ENCODE results near the gene TRIM9.

The TRIM9 gene

DNA sequence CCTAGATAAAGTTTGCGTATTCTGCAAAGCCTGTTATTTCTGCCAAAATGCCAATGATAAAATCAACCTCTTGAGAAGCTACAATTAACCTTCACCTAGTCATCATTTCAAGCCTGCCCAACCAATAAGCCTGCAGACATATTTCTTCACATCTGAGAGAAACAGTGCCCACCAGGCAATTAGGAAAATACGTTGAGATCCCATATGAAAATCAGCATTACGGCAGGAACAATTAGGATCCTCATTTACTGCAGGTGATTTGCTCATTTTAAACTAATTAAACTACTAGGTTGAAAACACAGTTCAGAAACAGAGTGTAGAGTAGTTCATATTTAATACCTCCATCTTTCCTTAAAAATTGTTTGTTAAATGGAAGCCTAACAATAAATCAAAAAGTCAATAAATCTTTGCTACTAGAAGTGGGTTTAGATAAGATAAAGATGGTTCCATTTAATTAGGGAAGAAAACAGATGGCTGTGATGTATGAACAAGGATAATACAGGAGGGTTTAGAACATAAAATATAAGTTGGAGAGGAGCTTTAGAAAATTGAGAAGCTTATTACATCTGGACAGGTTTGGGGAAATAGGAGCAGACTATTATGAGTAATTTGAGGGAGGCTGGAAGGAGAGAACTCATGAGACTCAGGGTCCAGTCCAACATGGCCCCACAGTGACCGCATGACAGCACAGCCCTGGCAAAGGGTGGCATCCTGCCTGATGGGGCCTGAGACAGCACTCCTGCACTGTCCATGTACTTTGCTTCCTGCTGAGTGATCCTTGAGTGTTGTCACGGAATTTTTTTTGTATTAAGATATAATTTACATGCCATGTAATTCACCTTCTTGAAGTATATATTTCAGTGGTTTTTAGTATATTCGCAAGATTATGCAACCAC, 123.8 kb downstream of the TRIM9 start:
- H3K4me3 ChIP-seq (ENCODE audit: low read depth, low read length): no peak overlapping the region
- TF ChIP-seq, protein P1, sequence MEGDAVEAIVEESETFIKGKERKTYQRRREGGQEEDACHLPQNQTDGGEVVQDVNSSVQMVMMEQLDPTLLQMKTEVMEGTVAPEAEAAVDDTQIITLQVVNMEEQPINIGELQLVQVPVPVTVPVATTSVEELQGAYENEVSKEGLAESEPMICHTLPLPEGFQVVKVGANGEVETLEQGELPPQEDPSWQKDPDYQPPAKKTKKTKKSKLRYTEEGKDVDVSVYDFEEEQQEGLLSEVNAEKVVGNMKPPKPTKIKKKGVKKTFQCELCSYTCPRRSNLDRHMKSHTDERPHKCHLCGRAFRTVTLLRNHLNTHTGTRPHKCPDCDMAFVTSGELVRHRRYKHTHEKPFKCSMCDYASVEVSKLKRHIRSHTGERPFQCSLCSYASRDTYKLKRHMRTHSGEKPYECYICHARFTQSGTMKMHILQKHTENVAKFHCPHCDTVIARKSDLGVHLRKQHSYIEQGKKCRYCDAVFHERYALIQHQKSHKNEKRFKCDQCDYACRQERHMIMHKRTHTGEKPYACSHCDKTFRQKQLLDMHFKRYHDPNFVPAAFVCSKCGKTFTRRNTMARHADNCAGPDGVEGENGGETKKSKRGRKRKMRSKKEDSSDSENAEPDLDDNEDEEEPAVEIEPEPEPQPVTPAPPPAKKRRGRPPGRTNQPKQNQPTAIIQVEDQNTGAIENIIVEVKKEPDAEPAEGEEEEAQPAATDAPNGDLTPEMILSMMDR (IDR thresholded peaks at IDR 0.05; ENCODE audit: borderline replicate concordance, insufficient read depth, low read depth, low read length): no peak

DNA sequence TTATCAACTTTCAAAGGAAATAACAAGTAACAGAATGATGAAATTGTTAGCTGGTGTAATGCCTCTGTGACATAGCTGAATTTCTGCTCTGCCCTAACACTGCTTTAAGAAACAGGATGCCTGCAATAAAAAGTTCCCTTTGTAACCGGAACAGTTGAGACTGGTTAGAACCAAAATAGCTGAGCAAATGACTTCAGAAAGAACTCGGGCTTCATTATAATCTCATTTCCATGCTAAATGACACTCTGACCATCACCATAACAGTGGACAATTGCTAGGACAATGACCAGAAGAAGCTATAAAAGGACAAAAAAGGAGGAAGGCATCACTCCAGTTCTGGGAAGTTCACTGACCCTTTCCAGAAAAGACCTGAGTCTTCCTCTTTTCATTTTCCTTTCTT, 127.1 kb downstream of the TRIM9 start:
- no peak overlapping the region for H3K4me3 ChIP-seq (ENCODE audit: low read depth, low read length)
- TF ChIP-seq, protein P1 (IDR thresholded peaks at IDR 0.05; ENCODE audit: borderline replicate concordance, insufficient read depth, low read depth, low read length): no peak

DNA sequence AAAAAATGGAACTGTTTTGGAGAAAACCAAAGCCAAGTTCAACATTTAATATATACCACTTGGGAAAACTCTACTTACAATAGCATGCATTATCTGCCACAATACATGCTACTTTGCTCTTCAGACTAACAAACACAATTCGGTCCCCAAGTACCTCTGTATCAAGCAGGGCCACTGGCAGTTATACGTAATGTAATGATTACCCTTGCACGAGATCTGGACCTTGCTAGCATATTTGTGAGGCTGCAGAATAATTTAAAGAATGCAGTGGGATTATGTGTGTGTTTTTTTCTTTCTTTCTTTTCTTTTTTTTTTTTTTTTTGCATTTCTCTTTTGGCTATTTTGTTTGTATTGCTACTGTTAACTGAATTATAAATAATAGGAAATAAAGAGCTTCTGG, 127.8 kb downstream of the TRIM9 start:
- TF ChIP-seq, protein P1 (IDR thresholded peaks at IDR 0.05; ENCODE audit: borderline replicate concordance, insufficient read depth, low read depth, low read length): no peak
- no peak overlapping the region for H3K4me3 ChIP-seq (ENCODE audit: low read depth, low read length)

DNA sequence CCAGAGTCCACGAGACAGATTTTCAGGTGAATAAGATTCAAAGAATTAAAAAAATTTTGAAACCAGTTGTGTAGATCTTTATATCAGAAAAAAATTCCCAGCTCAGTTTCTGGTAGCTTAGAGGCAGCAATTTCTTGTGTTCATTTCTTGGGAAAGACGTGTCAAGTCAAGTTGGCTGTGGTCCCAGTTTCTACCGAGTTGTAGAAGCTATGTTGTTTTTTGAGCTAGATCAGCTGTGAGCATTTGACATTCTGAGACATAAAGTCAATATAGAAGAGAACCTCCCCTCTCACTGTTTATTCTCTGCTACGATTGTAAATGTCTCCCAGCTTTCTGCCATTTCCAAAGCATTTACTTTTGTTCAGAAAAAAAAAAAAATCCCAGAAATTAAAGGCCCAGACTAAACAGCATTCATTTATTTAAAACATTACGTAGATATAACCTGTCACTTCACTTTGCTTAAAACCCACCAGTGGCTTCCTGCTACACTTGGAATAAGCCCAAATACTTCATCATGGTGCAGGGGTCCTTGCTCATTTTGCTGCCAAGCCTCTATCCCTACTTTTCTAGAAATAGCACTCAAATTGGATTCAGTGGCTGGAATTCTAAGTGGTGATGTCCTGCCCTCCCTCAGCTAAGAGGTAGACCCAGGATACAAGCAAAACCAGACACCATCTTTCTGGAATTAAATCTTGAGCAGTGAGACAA, 130.1 kb downstream of the TRIM9 start:
- H3K4me3 ChIP-seq (ENCODE audit: low read depth, low read length): no peak overlapping the region
- TF ChIP-seq, protein P1 (IDR thresholded peaks at IDR 0.05; ENCODE audit: borderline replicate concordance, insufficient read depth, low read depth, low read length): no peak

DNA sequence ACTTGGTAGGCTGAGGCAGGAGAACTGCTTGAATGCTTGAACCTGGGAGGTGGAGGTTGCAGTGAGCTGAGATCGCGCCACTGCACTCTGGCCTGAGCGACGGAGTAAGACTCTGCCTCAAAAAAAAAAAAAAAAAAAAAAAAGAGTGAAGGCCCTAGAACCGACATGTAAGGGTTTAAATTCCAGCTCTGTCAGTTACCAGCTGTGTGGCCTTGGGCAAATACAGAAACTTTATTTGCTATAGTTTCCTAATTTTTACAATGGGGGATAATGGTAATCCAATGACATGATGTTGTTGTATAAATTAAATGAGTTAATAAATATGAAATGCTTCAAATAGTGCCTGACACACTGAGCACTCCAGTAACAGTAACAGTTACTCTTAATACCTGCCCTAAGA, 131.0 kb downstream of the TRIM9 start:
- no peak overlapping the region for H3K4me3 ChIP-seq (ENCODE audit: low read depth, low read length)
- TF ChIP-seq, protein P1 (IDR thresholded peaks at IDR 0.05; ENCODE audit: borderline replicate concordance, insufficient read depth, low read depth, low read length): no peak

DNA sequence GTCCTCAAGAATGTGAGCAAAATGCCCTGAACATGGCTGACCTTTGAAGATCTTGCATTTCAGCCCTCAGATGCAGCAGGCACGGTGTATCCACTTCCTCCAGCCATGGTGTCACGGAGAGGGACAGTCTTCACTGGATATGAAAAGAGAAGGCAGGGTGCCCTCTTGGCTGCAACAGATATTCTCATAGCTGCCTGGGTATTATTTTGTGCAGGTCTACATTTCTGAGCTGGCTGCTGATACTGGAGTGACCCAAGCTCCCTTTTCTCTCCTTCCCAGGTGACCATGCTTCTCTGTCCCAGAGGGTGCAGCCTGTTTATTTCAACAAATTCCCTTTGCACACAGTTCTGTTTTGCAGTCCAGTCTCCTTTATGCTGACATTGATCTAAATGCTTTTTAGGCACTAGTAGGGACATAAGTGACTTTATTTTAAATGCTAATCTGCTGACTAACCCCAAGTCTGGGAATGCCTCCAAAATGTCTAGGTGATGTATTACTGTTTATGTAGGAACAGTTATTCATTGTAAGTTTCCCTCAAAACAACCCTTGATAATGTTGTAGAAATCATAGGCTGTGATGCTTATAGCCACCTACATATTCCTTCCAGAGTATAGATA, 133.2 kb downstream of the TRIM9 start:
- H3K4me3 ChIP-seq (ENCODE audit: low read depth, low read length): no peak overlapping the region

More for the DNA sequence above, 133.2 kb downstream of the TRIM9 start:
- TF ChIP-seq, protein P1 (IDR thresholded peaks at IDR 0.05; ENCODE audit: borderline replicate concordance, insufficient read depth, low read depth, low read length): no peak

Measured in GM12875 (cell line).